Muscle of leg (tissue), 11 donors: ENCODE data around the gene ADAMTS4. TPM values are rescaled to one million over a fixed set of nuclear protein-coding genes. Genes with fewer than 3 reads are reported as not detected.

Experiments used
- DNase-seq: peaks from one replicate; pipeline ENCODE4 v3.0.0; 2013
- H3K27ac ChIP-seq: one replicate; pipeline ENCODE4 v1.5.1; 2013; ENCODE audit warnings: mild to moderate bottlenecking, low read length, control low read depth
- H3K27me3 ChIP-seq: one replicate; pipeline ENCODE4 v1.6.1; 2013; ENCODE audit warnings: low read length; ENCODE audit not compliant: control insufficient read depth, insufficient read depth
- H3K36me3 ChIP-seq: one replicate; pipeline ENCODE4 v1.6.1; 2013; ENCODE audit warnings: low read length; ENCODE audit not compliant: control insufficient read depth, insufficient read depth
- H3K4me1 ChIP-seq: one replicate; pipeline ENCODE4 v1.6.1; 2013; ENCODE audit warnings: low read length; ENCODE audit not compliant: control insufficient read depth, insufficient read depth
- H3K4me3 ChIP-seq: one replicate; pipeline ENCODE4 v1.5.1; 2013; ENCODE audit warnings: low read length, control low read depth
- H3K9me3 ChIP-seq: replicated peaks from 2 replicates; pipeline ENCODE4 v1.6.1; 2013; ENCODE audit warnings: low read depth, low read length; ENCODE audit not compliant: control insufficient read depth
- WGBS: methylation state at CpG from one replicate; pipeline ENCODE4 v1.1.5; 2013; ENCODE audit warnings: missing lambda C conversion rate; ENCODE audit not compliant: insufficient coverage; 5-methylcytosine and 5-hydroxymethylcytosine counted together
- polyA plus RNA-seq, 8 donors: library from polyadenylated mRNA; unstranded; fragments of 120-200 nt; gene quantifications; one replicate each; pipeline versions ENCODE4 v1.2.1 to v1.2.3, GENCODE V29; 2013; ENCODE audit warnings: inconsistent platforms in 1 of 8, low replicate concordance in 1 of 8; ENCODE audit not compliant: insufficient read length in 8 of 8, insufficient read depth in 1 of 8
- total RNA-seq: library from RNA; stranded (reverse); fragments of 120-200 nt; gene quantifications from one replicate; pipeline ENCODE4 v1.2.4, GENCODE V29; 2013

Gene ADAMTS4
- total and polyA plus RNA-seq, 9 donors, result 7.8 to 14.1 (median 9.6) TPM

GRCh38 chr1:161174911-161175310 lies 23.9 kb downstream of the ADAMTS4 start:
- H3K27me3 ChIP-seq, result no peaks in the 10 kb centered on the region
- H3K36me3 ChIP-seq, result peaks cover 55% of the 10 kb centered on the region
- WGBS, result 93% methylated on average over 11 of the region's 11 CpGs
- no peak overlapping the region for H3K4me3 ChIP-seq
- no peaks in the 10 kb centered on the region for H3K9me3 ChIP-seq
- peaks cover 25% of the 10 kb centered on the region for H3K4me1 ChIP-seq
- DNase-seq, result no peak
- H3K27ac ChIP-seq, result no peak overlapping the region

- Histone ChIP-seq H3K9me3 (no peaks in the 10 kb centered on the region), H3K4me3 (no peak overlapping the region), H3K27me3 (no peaks in the 10 kb centered on the region), H3K4me1 (peaks cover 25% of the 10 kb centered on the region), H3K36me3 (peaks cover 65% of the 10 kb centered on the region), H3K27ac (no peak overlapping the region)
- WGBS, result 97% methylated on average over 8 of the region's 11 CpGs
- no peak for DNase-seq
These were observed 25.1 kb downstream of the ADAMTS4 start for GRCh38 chr1:161173711-161174110.

GRCh38 chr1:161172776-161173376 lies 26.0 kb downstream of the ADAMTS4 start:
- H3K27ac ChIP-seq, result no peak overlapping the region
- H3K4me3 ChIP-seq, result no peak overlapping the region
- H3K4me1 ChIP-seq, result peaks cover 25% of the 10 kb centered on the region
- 20% methylated on average over 1 of the region's 4 CpGs for whole genome bisulfite sequencing
- no peaks in the 10 kb centered on the region for H3K9me3 ChIP-seq
- H3K27me3 ChIP-seq, result no peaks in the 10 kb centered on the region
- peak; percentile 72 for DNase-seq
- H3K36me3 ChIP-seq, result peaks cover 70% of the 10 kb centered on the region

- no peak for DNase-seq
- WGBS, result no CpG with 5 or more reads among the region's 1 CpG
- peaks cover 71% of the 10 kb centered on the region for H3K36me3 ChIP-seq
These were observed 26.5 kb downstream of the ADAMTS4 start for GRCh38 chr1:161172349-161172748.

GRCh38 chr1:161171696-161172095 lies 27.2 kb downstream of the ADAMTS4 start:
- Histone ChIP-seq H3K4me3 (no peak overlapping the region), H3K4me1 (peaks cover 27% of the 10 kb centered on the region), H3K36me3 (peaks cover 71% of the 10 kb centered on the region), H3K27me3 (no peaks in the 10 kb centered on the region), H3K27ac (no peak overlapping the region), H3K9me3 (no peaks in the 10 kb centered on the region)
- DNase-seq, result no peak
- 87% methylated on average over 10 of the region's 12 CpGs for WGBS

More at GRCh38 chr1:161172349-161172748, 26.5 kb downstream of the ADAMTS4 start:
- Histone ChIP-seq H3K27ac (no peak overlapping the region), H3K4me1 (peaks cover 22% of the 10 kb centered on the region), H3K4me3 (no peak overlapping the region), H3K9me3 (no peaks in the 10 kb centered on the region), H3K27me3 (no peaks in the 10 kb centered on the region)

- no peak for DNase-seq
- Histone ChIP-seq H3K4me3 (no peak overlapping the region), H3K9me3 (no peaks in the 10 kb centered on the region), H3K4me1 (peaks cover 24% of the 10 kb centered on the region), H3K27me3 (no peaks in the 10 kb centered on the region), H3K36me3 (peaks cover 70% of the 10 kb centered on the region), H3K27ac (no peak overlapping the region)
- WGBS, result no CpG with 5 or more reads among the region's 5 CpGs
These were observed 27.7 kb downstream of the ADAMTS4 start for GRCh38 chr1:161171191-161171590.

GRCh38 chr1:161168906-161169305 lies 29.9 kb downstream of the ADAMTS4 start:
- Histone ChIP-seq H3K36me3 (peaks cover 63% of the 10 kb centered on the region), H3K27me3 (no peaks in the 10 kb centered on the region), H3K9me3 (no peaks in the 10 kb centered on the region), H3K4me1 (peaks cover 33% of the 10 kb centered on the region), H3K27ac (no peak overlapping the region), H3K4me3 (no peak overlapping the region)
- DNase-seq, result no peak
- WGBS, result 90% methylated on average over 8 of the region's 9 CpGs

GRCh38 chr1:161166669-161167548 lies 31.9 kb downstream of the ADAMTS4 start:
- peak overlapping the region; percentile 92 for H3K27ac ChIP-seq
- under 1% methylated on average over 30 of the region's 33 CpGs for WGBS
- H3K4me1 ChIP-seq, result peaks cover 21% of the 10 kb centered on the region
- no peaks in the 10 kb centered on the region for H3K27me3 ChIP-seq
- H3K36me3 ChIP-seq, result peaks cover 62% of the 10 kb centered on the region
- H3K4me3 ChIP-seq, result peak overlapping the region; percentile 78
- no peaks in the 10 kb centered on the region for H3K9me3 ChIP-seq
- peak; percentile 21 for DNase-seq

GRCh38 chr1:161165742-161166668 lies 32.8 kb downstream of the ADAMTS4 start, which contains the start of gene PPOX:
TSS of gene PPOX (plus strand) at chr1:161166426. CDS start at chr1:161166848, 422 bp downstream.
- Histone ChIP-seq H3K4me3 (peak within 1 kb of the TSS; percentile 78), H3K27me3 (no peaks in the 10 kb centered on the region), H3K36me3 (peaks cover 61% of the 10 kb centered on the region), H3K27ac (peak within 1 kb of the TSS; percentile 92), H3K4me1 (peaks cover 25% of the 10 kb centered on the region), H3K9me3 (no peaks in the 10 kb centered on the region)
- DNase-seq, result peak; percentile 100
- WGBS, result 1% methylated on average over 43 of the region's 54 CpGs
